ENCODE results near the gene NR6A1. TPM values are rescaled to one million over a fixed set of nuclear protein-coding genes. Genes with fewer than 3 reads are reported as not detected.

The NR6A1 gene
- total RNA-seq, 4 donors from 2014 or later: 1.8 to 2.8 (median 2.0) TPM

GRCh38 chr9:124696101-124696500, 75.0 kb downstream of the NR6A1 start:
- H3K9me3 ChIP-seq: no peaks in the 10 kb centered on the region
- no peak for TF ChIP-seq POLR2AphosphoS5 (IDR thresholded peaks at IDR 0.05)
- no peak for TF ChIP-seq CTCF (IDR thresholded peaks at IDR 0.05)
- no peak for TF ChIP-seq EP300 (IDR thresholded peaks at IDR 0.05)
- peaks cover 11 to 21% (median 14%) of the 10 kb centered on the region in 4 donors for H3K4me1 ChIP-seq
- no peak overlapping the region for H3K4me3 ChIP-seq
- DNase-seq (ENCODE audit: extremely low spot score): no peak
- no peaks in the 10 kb centered on the region for H3K27me3 ChIP-seq
- no peaks in the 10 kb centered on the region for H3K36me3 ChIP-seq
- intact Hi-C loops (cut with DNase I): no loop called here
- WGBS: 80% methylated on average over 3 of the region's 3 CpGs
- H3K27ac ChIP-seq (replicated peaks in 1 of 4): no peak overlapping the region

- no peak for DNase-seq (ENCODE audit: extremely low spot score)
- intact Hi-C loops (cut with DNase I): no loop called here
- Histone ChIP-seq H3K36me3 (no peaks in the 10 kb centered on the region), H3K9me3 (no peaks in the 10 kb centered on the region), H3K27me3 (no peaks in the 10 kb centered on the region), H3K27ac (replicated peaks in 1 of 4) (no peak overlapping the region), H3K4me3 (no peak overlapping the region), H3K4me1 (peaks cover 11 to 22% (median 18%) of the 10 kb centered on the region in 4 donors)
- 93% methylated on average over 16 of the region's 16 CpGs for WGBS
- no peak for TF ChIP-seq CTCF (IDR thresholded peaks at IDR 0.05)
- TF ChIP-seq POLR2A (IDR thresholded peaks at IDR 0.05; ENCODE audit: low read depth): no peak
- TF ChIP-seq POLR2AphosphoS5 (IDR thresholded peaks at IDR 0.05): no peak
- TF ChIP-seq EP300 (IDR thresholded peaks at IDR 0.05): no peak
Observed at GRCh38 chr9:124695280-124695890, 75.7 kb downstream of the NR6A1 start.

GRCh38 chr9:124694414-124695279, 76.5 kb downstream of the NR6A1 start:
- H3K9me3 ChIP-seq: no peaks in the 10 kb centered on the region
- H3K4me1 ChIP-seq: peaks cover 11 to 22% (median 18%) of the 10 kb centered on the region in 4 donors
- DNase-seq (ENCODE audit: extremely low spot score): no peak
- no peak overlapping the region for H3K4me3 ChIP-seq
- no peaks in the 10 kb centered on the region for H3K36me3 ChIP-seq
- 75% methylated on average over 2 of the region's 3 CpGs for WGBS
- intact Hi-C loops (cut with DNase I): no loop called here
- no peaks in the 10 kb centered on the region for H3K27me3 ChIP-seq
- no peak overlapping the region for H3K27ac ChIP-seq (replicated peaks in 1 of 4)
- TF ChIP-seq CTCF (IDR thresholded peaks at IDR 0.05): no peak
- TF ChIP-seq POLR2A (IDR thresholded peaks at IDR 0.05; ENCODE audit: low read depth): no peak

- WGBS: 100% methylated on average over 3 of the region's 3 CpGs
- no peaks in the 10 kb centered on the region for H3K9me3 ChIP-seq
- no peak overlapping the region for H3K27ac ChIP-seq (replicated peaks in 1 of 4)
- H3K27me3 ChIP-seq: no peaks in the 10 kb centered on the region
- H3K4me3 ChIP-seq: no peak overlapping the region
- H3K36me3 ChIP-seq: no peaks in the 10 kb centered on the region
- H3K4me1 ChIP-seq: peaks cover 8 to 18% (median 17%) of the 10 kb centered on the region in 4 donors
- no peak for TF ChIP-seq EP300 (IDR thresholded peaks at IDR 0.05)
- no peak for TF ChIP-seq POLR2A (IDR thresholded peaks at IDR 0.05; ENCODE audit: low read depth)
- no peak for TF ChIP-seq POLR2AphosphoS5 (IDR thresholded peaks at IDR 0.05)
- no peak for TF ChIP-seq CTCF (IDR thresholded peaks at IDR 0.05)
- intact Hi-C loops (cut with DNase I): no loop called here
- DNase-seq (ENCODE audit: extremely low spot score): no peak
Observed at GRCh38 chr9:124693403-124693802, 77.7 kb downstream of the NR6A1 start.

Measured in esophagus muscularis mucosa (tissue), 4 donors.